Ammon's horn (tissue), 1 donor: ENCODE results near the gene PLXNB3.
"Not testable (repeated sequence)": the region's sequence is repeated elsewhere in the genome, so short reads cannot be mapped to it uniquely, and the experiment has no call there.

Experiments
- DNase-seq: peaks from one replicate; pipeline ENCODE4 v3.0.0-alpha.2; 2016; ENCODE audit warnings: low spot score

The PLXNB3 gene

DNA sequence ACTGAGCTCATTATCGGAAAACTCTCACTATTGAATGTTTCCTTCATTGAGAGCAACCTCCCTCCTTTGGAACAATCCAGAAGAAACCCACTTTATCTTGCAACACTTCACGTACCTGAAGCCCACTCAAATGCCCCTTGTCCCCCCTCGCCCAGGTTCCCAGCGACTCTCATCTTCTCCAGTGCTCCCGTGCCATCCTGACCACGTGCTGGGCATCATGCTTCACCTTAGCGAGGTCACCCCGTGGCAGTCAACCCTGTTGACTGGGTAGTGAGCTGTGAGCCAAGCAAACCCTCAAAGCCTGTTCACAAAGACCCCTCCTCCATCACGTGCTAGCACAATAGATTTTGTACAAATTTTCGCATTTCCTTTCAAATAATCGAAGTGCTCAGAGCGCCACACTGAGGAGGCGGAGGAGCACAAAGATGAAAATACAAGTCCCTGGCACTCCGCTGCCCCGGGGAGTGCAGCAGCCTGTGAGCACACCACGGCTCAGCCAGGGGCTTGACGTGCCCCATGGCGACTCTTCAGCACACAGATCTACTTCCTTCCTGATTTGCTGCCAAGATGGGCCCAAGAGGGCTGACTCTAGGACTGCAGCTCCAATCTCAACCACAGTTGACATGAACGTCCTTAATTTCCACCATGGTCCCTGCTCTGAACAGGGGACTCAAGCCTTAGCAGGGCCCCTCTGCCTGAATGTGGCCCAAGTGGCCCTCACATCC is 50.7 kb downstream of the PLXNB3 start:
- no peak for DNase-seq

GRCh38 chrX:153816831-153817690 is 53.0 kb downstream of the PLXNB3 start:
- DNase-seq: no peak

DNA sequence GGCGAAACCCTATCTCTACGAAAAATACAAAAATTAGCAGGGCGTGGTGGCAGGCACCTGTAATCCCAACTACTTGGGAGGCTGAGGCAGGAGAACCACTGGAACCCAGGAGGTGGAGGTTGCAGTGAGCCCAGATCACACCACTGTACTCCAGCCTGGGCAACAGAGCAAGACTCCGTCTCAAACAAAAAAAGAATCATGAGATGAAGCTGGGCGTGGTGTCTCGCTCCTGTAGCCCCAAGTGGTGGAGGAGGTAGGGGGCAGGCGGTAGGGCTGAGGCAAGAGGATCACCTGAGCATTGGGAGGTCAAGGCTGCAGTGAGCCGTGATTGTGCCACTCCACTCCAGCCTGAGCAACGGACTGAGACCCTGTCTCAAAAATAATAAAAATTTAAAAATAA is 54.0 kb downstream of the PLXNB3 start:
- DNase-seq: not testable (repeated sequence)

GRCh38 chrX:153818571-153819383 is 54.7 kb downstream of the PLXNB3 start:
- no peak for DNase-seq

- DNase-seq: no peak
Measured at GRCh38 chrX:153819384-153820040, 55.5 kb downstream of the PLXNB3 start.

DNA sequence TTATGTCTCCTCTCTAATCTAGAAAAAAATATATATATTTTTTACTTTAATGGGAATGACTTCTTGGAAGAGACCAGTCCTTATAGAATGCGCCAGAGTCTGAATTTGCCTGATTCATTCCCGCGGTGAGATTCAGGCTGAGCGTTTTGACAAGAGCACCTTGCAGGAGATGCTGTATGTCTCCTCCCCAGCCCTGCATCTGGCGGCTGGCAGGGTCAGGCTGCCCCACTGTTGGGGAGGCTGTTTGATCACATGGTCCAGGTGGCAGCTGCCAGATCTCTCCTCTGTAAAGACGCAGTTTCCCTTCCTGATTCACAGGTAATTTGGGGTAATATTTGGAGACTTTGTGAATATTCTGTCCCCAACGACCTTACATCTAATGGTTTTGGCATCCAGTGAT is 56.6 kb downstream of the PLXNB3 start:
- DNase-seq: no peak

GRCh38 chrX:153821066-153821465 is 57.0 kb downstream of the PLXNB3 start:
- no peak for DNase-seq

- no peak for DNase-seq
Measured at GRCh38 chrX:153824348-153824747, 60.3 kb downstream of the PLXNB3 start.

GRCh38 chrX:153825042-153825441 is 61.0 kb downstream of the PLXNB3 start:
- DNase-seq: no peak
